IPS-11a (cell line): Measurements from ENCODE around the gene UCP3.
"Not testable (repeated sequence)": the region's sequence is repeated elsewhere in the genome, so short reads cannot be mapped to it uniquely, and the experiment has no call there.

Experiments
- H3K4me3 ChIP-seq: one replicate; pipeline ENCODE4 v1.5.1; 2013; ENCODE audit warnings: low read depth, low read length, control low read depth

UCP3 gene

GRCh38 chr11:74002832-74003231 lies 6.1 kb downstream of the UCP3 start:
- H3K4me3 ChIP-seq: no peak overlapping the region

- no peak overlapping the region for H3K4me3 ChIP-seq
These were observed 7.0 kb downstream of the UCP3 start for GRCh38 chr11:74001822-74002286.

GRCh38 chr11:74000307-74001133 lies 8.4 kb downstream of the UCP3 start:
- no peak overlapping the region for H3K4me3 ChIP-seq

- H3K4me3 ChIP-seq: no peak overlapping the region
These were observed 9.1 kb downstream of the UCP3 start for GRCh38 chr11:73999581-74000306.

GRCh38 chr11:73998846-73999575 lies 9.9 kb downstream of the UCP3 start:
- H3K4me3 ChIP-seq: no peak overlapping the region

- no peak overlapping the region for H3K4me3 ChIP-seq
These were observed 11.6 kb downstream of the UCP3 start for GRCh38 chr11:73997120-73997770.

- no peak overlapping the region for H3K4me3 ChIP-seq
These were observed 12.6 kb downstream of the UCP3 start for GRCh38 chr11:73996161-73996747.

- no peak overlapping the region for H3K4me3 ChIP-seq
These were observed 13.2 kb downstream of the UCP3 start for GRCh38 chr11:73995731-73996130.

GRCh38 chr11:73995247-73995646 lies 13.6 kb downstream of the UCP3 start:
- no peak overlapping the region for H3K4me3 ChIP-seq

- no peak overlapping the region for H3K4me3 ChIP-seq
These were observed 17.3 kb downstream of the UCP3 start for GRCh38 chr11:73991471-73992006.

GRCh38 chr11:73990730-73991129 lies 18.2 kb downstream of the UCP3 start:
- H3K4me3 ChIP-seq: no peak overlapping the region

GRCh38 chr11:73989156-73989555 lies 19.7 kb downstream of the UCP3 start:
- H3K4me3 ChIP-seq: no peak overlapping the region

- H3K4me3 ChIP-seq: no peak overlapping the region
These were observed 20.7 kb downstream of the UCP3 start for GRCh38 chr11:73988227-73988626.

- not testable (repeated sequence) for H3K4me3 ChIP-seq
These were observed 23.2 kb downstream of the UCP3 start for GRCh38 chr11:73985661-73986060.

GRCh38 chr11:73983741-73984538 lies 24.9 kb downstream of the UCP3 start:
- no peak overlapping the region for H3K4me3 ChIP-seq

GRCh38 chr11:73982990-73983740 lies 25.7 kb downstream of the UCP3 start:
- peak overlapping the region; percentile 80 for H3K4me3 ChIP-seq

- peak within 1 kb of the TSS; percentile 80 for H3K4me3 ChIP-seq
These were observed 26.3 kb downstream of the UCP3 start, which contains the start of gene UCP2 for GRCh38 chr11:73982595-73982989. Gene UCP2 (minus strand): TSS chr11:73982843. CDS start chr11:73978378, 4,465 bp downstream.

- H3K4me3 ChIP-seq: peak overlapping the region; percentile 72
These were observed 27.7 kb downstream of the UCP3 start for GRCh38 chr11:73981051-73981805.
